Thoracic aorta (tissue), 2 donors: ENCODE results near the gene MAD1L1. TPM values are rescaled to one million over a fixed set of nuclear protein-coding genes. Genes with fewer than 3 reads are reported as not detected.
"Not testable (repeated sequence)": the region's sequence is repeated elsewhere in the genome, so short reads cannot be mapped to it uniquely, and the experiment has no call there.

Source experiments
- ATAC-seq: fragments of 150-250 bp; one replicate; pipeline ENCODE4 v1.8.0; 2017; ENCODE audit warnings: low read depth; ENCODE audit not compliant: insufficient number of reproducible peaks, low FRiP score
- DNase-seq: peaks from one replicate; pipeline ENCODE4 v3.0.0-alpha.2; 2020; ENCODE audit warnings: low spot score
- H3K27ac ChIP-seq, 2 donors: fragments of 200-600 bp; sonication (generic); 1 replicate in 1 of 2; 2 replicates in 1 of 2; pipeline ENCODE4 v1.5.1; 2016; ENCODE audit warnings: mild to moderate bottlenecking in 2 of 2, moderate library complexity in 2 of 2
- H3K27me3 ChIP-seq: fragments of 200-600 bp; sonication (generic); replicated peaks from 2 replicates; pipeline ENCODE4 v1.6.0; 2016; ENCODE audit warnings: mild to moderate bottlenecking; ENCODE audit not compliant: insufficient read depth
- H3K36me3 ChIP-seq: fragments of 200-600 bp; sonication (generic); one replicate; pipeline ENCODE4 v1.5.1; 2016
- H3K4me1 ChIP-seq, 2 donors: fragments of 200-600 bp; sonication (generic); 1 replicate in 1 of 2; 2 replicates in 1 of 2; pipeline versions ENCODE4 v1.5.1 to v1.6.0; 2016; ENCODE audit warnings: low read depth in 2 of 2, mild to moderate bottlenecking in 1 of 2; ENCODE audit not compliant: control insufficient read depth in 1 of 2
- H3K4me3 ChIP-seq: fragments of 200-600 bp; sonication (generic); 2 replicates; pipeline ENCODE4 v1.5.1; 2016; ENCODE audit warnings: mild to moderate bottlenecking
- H3K9me3 ChIP-seq: fragments of 200-600 bp; sonication (generic); 2 replicates; pipeline ENCODE4 v1.5.1; 2016
- CTCF ChIP-seq: fragments of 200-600 bp; sonication (generic); IDR thresholded peaks from one replicate; pipeline ENCODE4 v1.5.1; 2019; ENCODE audit warnings: antibody characterized with exemption
- total RNA-seq, 2 donors: library from RNA; depleted of rRNA; stranded (reverse); fragments of >200 nt; gene quantifications; one replicate each; pipeline versions ENCODE4 v1.1.0 to v1.2.3, GENCODE V29; 2016

MAD1L1 gene
- total RNA-seq, 2 donors from 2014 or later: 27.4 to 41.3 TPM

DNA sequence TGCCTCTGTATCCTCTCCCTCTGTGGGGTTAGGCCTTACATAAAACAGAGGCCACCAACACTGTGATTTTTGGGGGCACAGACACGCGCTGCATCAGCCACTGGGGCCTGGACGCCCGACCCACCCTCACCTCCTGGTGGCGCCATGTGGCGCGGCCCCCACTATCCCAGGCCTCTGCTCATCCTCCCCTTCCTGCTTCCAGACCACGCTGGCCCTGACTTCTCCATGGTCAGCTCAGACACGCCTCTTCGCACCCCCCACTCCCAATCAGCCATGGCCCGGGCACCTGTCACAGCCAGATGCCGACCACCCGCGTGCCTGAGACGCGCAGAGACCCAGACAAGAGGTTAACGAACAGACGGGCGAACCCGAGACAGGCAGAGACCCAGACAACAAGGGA lies 298.7 kb downstream of the MAD1L1 start:
- no peak overlapping the region for H3K27ac ChIP-seq
- ATAC-seq (no peak), DNase-seq (no peak)
- no peak overlapping the region for H3K4me3 ChIP-seq
- H3K4me1 ChIP-seq: no peaks in the 10 kb centered on the region
- TF ChIP-seq CTCF: no peak
- H3K9me3 ChIP-seq: no peaks in the 10 kb centered on the region
- H3K36me3 ChIP-seq: no peaks in the 10 kb centered on the region
- no peaks in the 10 kb centered on the region for H3K27me3 ChIP-seq

DNA sequence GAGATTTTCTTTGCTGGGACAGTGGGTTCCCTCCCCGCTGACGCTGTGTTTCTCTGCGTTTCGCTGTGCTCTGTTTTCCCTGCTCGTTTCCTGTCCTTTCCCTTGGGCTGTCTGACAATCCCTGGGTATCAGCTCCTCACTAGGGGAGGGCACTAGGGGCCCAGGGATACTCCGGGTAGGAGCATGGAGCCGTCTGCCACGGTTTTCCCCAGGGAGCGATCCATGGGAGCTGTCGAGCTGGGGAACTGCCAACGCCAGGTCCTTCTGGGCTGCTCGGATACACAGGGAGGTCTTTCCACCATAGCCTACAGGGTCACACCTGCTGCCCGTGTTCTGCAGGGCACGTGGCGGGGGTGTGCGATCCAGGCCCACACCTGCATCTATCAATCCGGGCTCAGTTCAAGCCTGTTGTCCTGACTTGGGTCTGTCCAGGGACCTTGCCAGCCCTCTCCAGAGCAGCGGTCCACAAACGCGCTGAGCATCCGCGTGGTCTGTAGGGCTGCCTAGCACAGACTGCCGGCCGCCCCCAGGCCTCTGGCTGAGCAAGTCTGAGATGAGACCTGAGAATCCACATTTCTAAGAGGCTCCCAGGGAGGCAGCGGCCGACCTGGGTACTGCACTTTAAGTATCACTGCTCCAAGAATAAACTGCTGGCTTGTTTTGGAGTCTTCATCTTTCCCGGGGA lies 299.5 kb downstream of the MAD1L1 start:
- H3K27ac ChIP-seq: no peak overlapping the region

DNA sequence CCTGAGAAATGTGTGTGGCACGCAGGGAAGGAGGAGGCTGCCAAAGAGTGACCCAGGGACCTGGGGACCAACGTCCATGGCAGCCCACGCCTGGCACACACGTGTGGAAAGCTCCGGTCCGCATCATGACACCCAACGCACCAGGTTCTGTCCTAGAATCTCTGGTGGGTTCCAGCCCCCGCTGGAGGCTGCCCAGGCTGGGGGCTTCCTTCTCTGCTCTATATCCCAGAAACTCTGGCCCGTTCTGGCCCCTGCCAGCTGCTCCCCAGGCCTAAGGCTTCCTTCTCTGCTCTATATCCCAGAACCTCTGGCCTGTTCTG lies 300.8 kb downstream of the MAD1L1 start:
- no peaks in the 10 kb centered on the region for H3K27me3 ChIP-seq
- no peak overlapping the region for H3K27ac ChIP-seq
- ATAC-seq: no peak
- no peaks in the 10 kb centered on the region for H3K9me3 ChIP-seq
- no peak overlapping the region for H3K4me3 ChIP-seq
- TF ChIP-seq CTCF: no peak
- H3K4me1 ChIP-seq: no peaks in the 10 kb centered on the region
- no peak for DNase-seq
- H3K36me3 ChIP-seq: no peaks in the 10 kb centered on the region

More for the DNA sequence above, 299.5 kb downstream of the MAD1L1 start:
- H3K36me3 ChIP-seq: no peaks in the 10 kb centered on the region
- H3K4me1 ChIP-seq: no peaks in the 10 kb centered on the region
- no peaks in the 10 kb centered on the region for H3K27me3 ChIP-seq
- no peak overlapping the region for H3K4me3 ChIP-seq
- ATAC-seq (no peak), DNase-seq (no peak)
- no peaks in the 10 kb centered on the region for H3K9me3 ChIP-seq
- no peak for TF ChIP-seq CTCF

DNA sequence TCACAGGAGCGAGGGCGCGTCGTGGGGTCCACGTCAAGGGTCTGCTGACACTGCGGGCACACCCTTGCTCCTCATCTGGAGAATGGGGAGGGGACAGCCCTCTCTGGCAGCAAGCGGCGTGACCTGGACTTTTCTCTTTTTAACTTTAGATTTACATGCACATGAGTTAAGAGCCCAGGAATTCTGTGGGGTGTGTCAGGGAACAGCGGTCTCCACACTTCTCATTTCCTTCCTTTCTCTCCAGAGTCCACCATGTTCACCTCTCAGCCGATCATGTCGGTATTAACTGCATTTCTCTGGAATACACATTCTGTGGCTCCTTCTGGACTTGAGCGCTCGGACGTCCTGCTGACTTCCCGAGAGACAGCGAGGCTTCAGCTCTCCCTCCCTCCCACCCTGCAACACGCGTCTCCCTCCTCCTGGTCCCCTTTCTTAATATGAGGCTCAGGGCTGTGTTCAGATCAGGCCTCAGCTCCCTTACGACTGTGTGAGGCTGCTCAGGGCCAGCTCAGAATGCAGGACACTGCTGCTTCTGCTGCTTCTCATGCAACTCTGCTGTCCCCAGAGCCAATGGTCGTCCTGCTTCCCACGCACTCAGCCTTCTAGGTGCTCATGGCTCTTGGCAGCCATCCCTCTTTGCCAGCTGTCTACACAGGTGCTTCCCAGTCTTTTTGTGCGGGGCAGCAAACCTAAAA lies 301.3 kb downstream of the MAD1L1 start:
- TF ChIP-seq CTCF: no peak
- no peak overlapping the region for H3K27ac ChIP-seq
- no peaks in the 10 kb centered on the region for H3K27me3 ChIP-seq
- DNase-seq (no peak), ATAC-seq (no peak)
- H3K4me1 ChIP-seq: no peaks in the 10 kb centered on the region
- H3K36me3 ChIP-seq: no peaks in the 10 kb centered on the region
- H3K4me3 ChIP-seq: no peak overlapping the region
- no peaks in the 10 kb centered on the region for H3K9me3 ChIP-seq

DNA sequence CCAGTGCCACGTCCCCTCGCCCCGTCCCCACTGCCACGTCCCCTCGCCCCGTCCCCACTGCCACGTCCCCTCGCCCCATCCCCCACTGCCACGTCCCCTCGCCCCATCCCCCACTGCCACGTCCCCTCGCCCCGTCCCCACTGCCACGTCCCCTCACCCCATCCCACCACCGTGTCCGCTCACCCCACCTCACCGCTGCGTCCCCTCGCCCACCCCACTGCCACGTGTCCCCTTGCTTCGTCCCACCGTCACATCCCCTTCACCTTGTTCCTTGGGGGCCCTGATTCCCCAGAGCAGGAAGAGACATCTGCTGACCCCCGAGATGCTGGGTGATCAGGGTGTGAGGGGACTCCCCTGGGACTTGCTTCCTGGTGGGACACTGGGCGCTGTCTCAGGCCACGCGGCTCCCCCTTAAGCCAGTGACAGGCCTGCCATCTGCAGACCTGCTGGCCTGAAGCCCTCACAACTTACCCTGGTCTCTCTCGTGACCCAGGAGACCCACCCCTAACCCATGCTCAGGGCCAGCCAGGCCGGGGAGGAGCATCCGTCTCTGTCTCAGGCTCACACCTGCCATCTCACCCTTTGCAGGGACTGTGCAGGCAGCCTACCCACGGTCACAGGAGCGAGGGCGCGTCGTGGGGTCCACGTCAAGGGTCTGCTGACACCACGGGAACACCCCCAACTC lies 302.2 kb downstream of the MAD1L1 start:
- ATAC-seq (no peak), DNase-seq (no peak)
- H3K27me3 ChIP-seq: no peaks in the 10 kb centered on the region
- no peak overlapping the region for H3K27ac ChIP-seq
- TF ChIP-seq CTCF: no peak
- H3K4me1 ChIP-seq: no peaks in the 10 kb centered on the region
- H3K4me3 ChIP-seq: no peak overlapping the region
- no peaks in the 10 kb centered on the region for H3K9me3 ChIP-seq
- H3K36me3 ChIP-seq: no peaks in the 10 kb centered on the region

DNA sequence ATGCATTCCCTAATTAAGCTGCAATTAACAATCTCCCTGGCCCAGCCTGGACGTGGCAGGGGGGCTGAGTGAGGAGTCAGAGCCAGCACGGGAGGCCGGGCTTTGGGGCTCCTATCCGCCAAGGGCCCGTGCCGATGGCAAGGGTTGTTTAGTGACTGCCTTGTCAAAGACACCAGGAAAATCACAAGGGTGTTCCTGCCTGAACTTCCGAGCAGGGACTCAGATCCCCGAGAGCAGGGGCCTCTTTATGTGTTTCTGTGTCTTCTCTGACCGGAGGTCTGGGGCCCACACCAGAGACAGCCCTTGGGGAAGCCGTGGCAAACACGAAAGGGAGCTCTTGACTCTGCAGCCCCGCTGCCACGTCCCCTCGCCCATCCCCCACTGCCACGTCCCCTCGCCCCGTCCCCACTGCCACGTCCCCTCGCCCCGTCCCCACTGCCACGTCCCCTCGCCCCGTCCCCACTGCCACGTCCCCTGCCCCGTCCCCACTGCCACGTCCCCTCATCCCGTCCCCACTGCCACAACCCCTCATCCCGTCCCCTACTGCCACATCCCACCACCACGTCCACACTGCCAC lies 303.3 kb downstream of the MAD1L1 start:
- ATAC-seq, H3K27ac ChIP-seq, H3K36me3 ChIP-seq, H3K4me3 ChIP-seq, H3K4me1 ChIP-seq, DNase-seq, H3K27me3 ChIP-seq, H3K9me3 ChIP-seq: not testable (repeated sequence)
